Liver (tissue), 9 donors: ENCODE data around the gene PARL. TPM values are rescaled to one million over a fixed set of nuclear protein-coding genes. Genes with fewer than 3 reads are reported as not detected.

ENCODE experiments used
- DNase-seq: peaks from one replicate; pipeline ENCODE4 v3.0.0-alpha.2; 2017; ENCODE audit warnings: low spot score
- H3K27ac ChIP-seq, 2 donors: one replicate each; pipeline ENCODE4 v1.7.0; 2013; ENCODE audit warnings: inconsistent platforms in 2 of 2, low read length in 2 of 2, control low read depth in 1 of 2, low read depth in 1 of 2, mild to moderate bottlenecking in 1 of 2
- H3K27me3 ChIP-seq, 4 donors: one replicate each; pipeline versions ENCODE4 v1.6.1 to v1.7.0; 2013; ENCODE audit warnings: low read length in 3 of 4, inconsistent platforms in 1 of 4, mild to moderate bottlenecking in 1 of 4, moderate library complexity in 1 of 4; ENCODE audit not compliant: control insufficient read depth in 4 of 4, insufficient read depth in 4 of 4
- H3K36me3 ChIP-seq, 4 donors: one replicate each; pipeline versions ENCODE4 v1.6.1 to v1.7.0; 2013; ENCODE audit warnings: low read length in 3 of 4, mild to moderate bottlenecking in 3 of 4, low read depth in 1 of 4, moderate library complexity in 1 of 4; ENCODE audit not compliant: control insufficient read depth in 4 of 4, insufficient read depth in 3 of 4
- H3K4me1 ChIP-seq, 4 donors: one replicate each; pipeline versions ENCODE4 v1.6.1 to v1.7.0; 2013; ENCODE audit warnings: low read length in 3 of 4, mild to moderate bottlenecking in 3 of 4, moderate library complexity in 1 of 4; ENCODE audit not compliant: control insufficient read depth in 4 of 4, insufficient read depth in 4 of 4
- H3K4me3 ChIP-seq, 3 donors: one replicate each; pipeline versions ENCODE4 v1.6.1 to v1.7.0; 2013; ENCODE audit warnings: low read length in 3 of 3, control low read depth in 1 of 3, low read depth in 1 of 3, mild to moderate bottlenecking in 1 of 3
- H3K9ac ChIP-seq, 2 donors: one replicate each; pipeline ENCODE4 v1.7.0; 2013; ENCODE audit warnings: low read length in 2 of 2, mild to moderate bottlenecking in 2 of 2, moderate library complexity in 2 of 2, control low read depth in 1 of 2, low read depth in 1 of 2
- H3K9me3 ChIP-seq, 4 donors: one replicate each; pipeline versions ENCODE4 v1.6.1 to v1.7.0; 2013; ENCODE audit warnings: low read length in 3 of 4; ENCODE audit not compliant: control insufficient read depth in 4 of 4
- FOXA2 ChIP-seq: IDR thresholded peaks from 2 replicates; pipeline ENCODE4 v1.6.1; 2016; ENCODE audit warnings: antibody characterized with exemption
- GABPA ChIP-seq, 2 donors: IDR thresholded peaks in 1 of 2; conservative IDR thresholded peaks in 1 of 2; 2 replicates each; pipeline ENCODE4 v1.6.1; 2016; ENCODE audit warnings: antibody characterized with exemption in 2 of 2, mild to moderate bottlenecking in 1 of 2, moderate library complexity in 1 of 2
- HNF4A ChIP-seq, 2 donors: conservative IDR thresholded peaks; 2 replicates each; pipeline ENCODE4 v1.6.1; 2016; ENCODE audit warnings: antibody characterized with exemption in 2 of 2, mild to moderate bottlenecking in 2 of 2
- HNF4G ChIP-seq: IDR thresholded peaks from 2 replicates; pipeline ENCODE4 v1.6.1; 2016; ENCODE audit warnings: antibody characterized with exemption
- JUND ChIP-seq, 2 donors: IDR thresholded peaks; 2 replicates each; pipeline ENCODE4 v1.6.1; 2016; ENCODE audit warnings: antibody characterized with exemption in 2 of 2
- NR2F2 ChIP-seq: IDR thresholded peaks from 2 replicates; pipeline ENCODE4 v1.6.1; 2016; ENCODE audit warnings: antibody characterized with exemption
- RAD21 ChIP-seq, 2 donors: IDR thresholded peaks; 2 replicates each; pipeline ENCODE4 v1.6.1; 2016; ENCODE audit warnings: antibody characterized with exemption in 2 of 2, mild to moderate bottlenecking in 2 of 2
- RXRA ChIP-seq, 2 donors: IDR thresholded peaks; 2 replicates each; pipeline ENCODE4 v1.6.1; 2017 to 2018; ENCODE audit warnings: antibody characterized with exemption in 2 of 2, mild to moderate bottlenecking in 1 of 2
- SP1 ChIP-seq: IDR thresholded peaks from 2 replicates; pipeline ENCODE4 v1.6.1; 2018; ENCODE audit warnings: antibody characterized with exemption, mild to moderate bottlenecking
- WGBS: extraction: QIAGEN DNeasy Blood & Tissue Kit; methylation state at CpG from one replicate; pipeline ENCODE4 v1.1.7; 2013; 5-methylcytosine and 5-hydroxymethylcytosine counted together
- polyA plus RNA-seq, 2 donors: library from polyadenylated mRNA; stranded (reverse) in 1 of 2; unstranded in 1 of 2; fragments of 200-250 nt in 1 of 2; fragments of >200 nt in 1 of 2; fragmentation: Nextera tagmentation in 1 of 2; extraction: Ambion mirVana in 1 of 2; gene quantifications; one replicate each; pipeline versions ENCODE4 v1.2.1 to v1.2.3, GENCODE V29; 2013 to 2015
- total RNA-seq, 2 donors: library from RNA; depleted of rRNA; stranded (reverse); fragments of >200 nt; gene quantifications; one replicate each; pipeline ENCODE4 v1.2.3, GENCODE V29; 2014
- TF ChIP-seq, protein P1 (sequence below): fragments of 150-350 bp; IDR thresholded peaks from 2 replicates; pipeline ENCODE4 v1.5.1; 2017; ENCODE audit warnings: improper control_type of control experiment, low read depth, low read length; ENCODE audit not compliant: missing input control
- TF ChIP-seq, protein P2 (sequence below): IDR thresholded peaks from 2 replicates; pipeline ENCODE4 v1.6.1; 2016; ENCODE audit warnings: antibody characterized with exemption
- TF ChIP-seq, protein P3 (sequence below): IDR thresholded peaks from 2 replicates; pipeline ENCODE4 v1.6.1; 2016; ENCODE audit warnings: antibody characterized with exemption
- TF ChIP-seq, protein P4 (sequence below): IDR thresholded peaks from 2 replicates; pipeline ENCODE4 v1.6.1; 2016; ENCODE audit warnings: antibody characterized with exemption
- donor health status: healthy.
- donor health status: healthy.
- donor health status: healthy.
- donor health status: healthy.
- donor health status: healthy.

The PARL gene
- total and polyA plus RNA-seq, 4 donors, result 16.1 to 32.7 (median 22.1) TPM

DNA sequence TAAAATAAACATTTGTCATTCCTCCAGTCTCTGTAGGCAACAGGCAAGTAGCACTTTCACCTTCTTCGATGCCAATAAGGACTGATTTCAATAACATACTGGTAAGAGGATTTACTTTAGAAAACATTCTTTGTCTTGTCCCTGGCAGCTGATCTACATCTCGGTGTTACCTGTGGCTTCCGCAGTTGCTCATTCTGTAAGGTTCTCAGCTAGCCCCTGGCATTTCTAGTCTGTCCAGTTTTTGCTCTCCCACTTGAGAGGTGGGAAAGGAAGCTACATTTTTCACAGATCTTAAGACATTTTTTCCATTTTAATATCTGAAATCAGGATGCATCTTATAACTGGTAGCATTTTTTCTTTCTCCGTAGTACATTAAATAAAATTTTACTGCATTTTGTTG is 39.6 kb downstream of the PARL start:
- no peak for DNase-seq
- 97% methylated on average over 4 of the region's 4 CpGs for WGBS
- Histone ChIP-seq H3K36me3 (peaks cover 5 to 51% (median 40%) of the 10 kb centered on the region in 4 donors), H3K9ac (no peak overlapping the region), H3K27me3 (no peaks in the 10 kb centered on the region), H3K4me1 (no peaks in the 10 kb centered on the region), H3K9me3 (no peaks in the 10 kb centered on the region), H3K4me3 (no peak overlapping the region), H3K27ac (no peak overlapping the region)
- TF ChIP-seq, protein P1, sequence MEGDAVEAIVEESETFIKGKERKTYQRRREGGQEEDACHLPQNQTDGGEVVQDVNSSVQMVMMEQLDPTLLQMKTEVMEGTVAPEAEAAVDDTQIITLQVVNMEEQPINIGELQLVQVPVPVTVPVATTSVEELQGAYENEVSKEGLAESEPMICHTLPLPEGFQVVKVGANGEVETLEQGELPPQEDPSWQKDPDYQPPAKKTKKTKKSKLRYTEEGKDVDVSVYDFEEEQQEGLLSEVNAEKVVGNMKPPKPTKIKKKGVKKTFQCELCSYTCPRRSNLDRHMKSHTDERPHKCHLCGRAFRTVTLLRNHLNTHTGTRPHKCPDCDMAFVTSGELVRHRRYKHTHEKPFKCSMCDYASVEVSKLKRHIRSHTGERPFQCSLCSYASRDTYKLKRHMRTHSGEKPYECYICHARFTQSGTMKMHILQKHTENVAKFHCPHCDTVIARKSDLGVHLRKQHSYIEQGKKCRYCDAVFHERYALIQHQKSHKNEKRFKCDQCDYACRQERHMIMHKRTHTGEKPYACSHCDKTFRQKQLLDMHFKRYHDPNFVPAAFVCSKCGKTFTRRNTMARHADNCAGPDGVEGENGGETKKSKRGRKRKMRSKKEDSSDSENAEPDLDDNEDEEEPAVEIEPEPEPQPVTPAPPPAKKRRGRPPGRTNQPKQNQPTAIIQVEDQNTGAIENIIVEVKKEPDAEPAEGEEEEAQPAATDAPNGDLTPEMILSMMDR, result no peak
- TF ChIP-seq RXRA (IDR thresholded peaks at IDR 0.05), result no peak
- TF ChIP-seq, protein P2, sequence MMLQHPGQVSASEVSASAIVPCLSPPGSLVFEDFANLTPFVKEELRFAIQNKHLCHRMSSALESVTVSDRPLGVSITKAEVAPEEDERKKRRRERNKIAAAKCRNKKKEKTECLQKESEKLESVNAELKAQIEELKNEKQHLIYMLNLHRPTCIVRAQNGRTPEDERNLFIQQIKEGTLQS, result no peak
- TF ChIP-seq, protein P3, sequence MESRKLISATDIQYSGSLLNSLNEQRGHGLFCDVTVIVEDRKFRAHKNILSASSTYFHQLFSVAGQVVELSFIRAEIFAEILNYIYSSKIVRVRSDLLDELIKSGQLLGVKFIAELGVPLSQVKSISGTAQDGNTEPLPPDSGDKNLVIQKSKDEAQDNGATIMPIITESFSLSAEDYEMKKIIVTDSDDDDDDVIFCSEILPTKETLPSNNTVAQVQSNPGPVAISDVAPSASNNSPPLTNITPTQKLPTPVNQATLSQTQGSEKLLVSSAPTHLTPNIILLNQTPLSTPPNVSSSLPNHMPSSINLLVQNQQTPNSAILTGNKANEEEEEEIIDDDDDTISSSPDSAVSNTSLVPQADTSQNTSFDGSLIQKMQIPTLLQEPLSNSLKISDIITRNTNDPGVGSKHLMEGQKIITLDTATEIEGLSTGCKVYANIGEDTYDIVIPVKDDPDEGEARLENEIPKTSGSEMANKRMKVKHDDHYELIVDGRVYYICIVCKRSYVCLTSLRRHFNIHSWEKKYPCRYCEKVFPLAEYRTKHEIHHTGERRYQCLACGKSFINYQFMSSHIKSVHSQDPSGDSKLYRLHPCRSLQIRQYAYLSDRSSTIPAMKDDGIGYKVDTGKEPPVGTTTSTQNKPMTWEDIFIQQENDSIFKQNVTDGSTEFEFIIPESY, result no peak
- no peak for TF ChIP-seq FOXA2
- no peak for TF ChIP-seq HNF4G
- TF ChIP-seq JUND (IDR thresholded peaks at IDR 0.05), result no peak
- no peak for TF ChIP-seq NR2F2
- TF ChIP-seq SP1, result no peak
- TF ChIP-seq, protein P4, sequence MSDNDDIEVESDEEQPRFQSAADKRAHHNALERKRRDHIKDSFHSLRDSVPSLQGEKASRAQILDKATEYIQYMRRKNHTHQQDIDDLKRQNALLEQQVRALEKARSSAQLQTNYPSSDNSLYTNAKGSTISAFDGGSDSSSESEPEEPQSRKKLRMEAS, result no peak
- no peak for TF ChIP-seq HNF4A (conservative IDR thresholded peaks at IDR 0.05)

DNA sequence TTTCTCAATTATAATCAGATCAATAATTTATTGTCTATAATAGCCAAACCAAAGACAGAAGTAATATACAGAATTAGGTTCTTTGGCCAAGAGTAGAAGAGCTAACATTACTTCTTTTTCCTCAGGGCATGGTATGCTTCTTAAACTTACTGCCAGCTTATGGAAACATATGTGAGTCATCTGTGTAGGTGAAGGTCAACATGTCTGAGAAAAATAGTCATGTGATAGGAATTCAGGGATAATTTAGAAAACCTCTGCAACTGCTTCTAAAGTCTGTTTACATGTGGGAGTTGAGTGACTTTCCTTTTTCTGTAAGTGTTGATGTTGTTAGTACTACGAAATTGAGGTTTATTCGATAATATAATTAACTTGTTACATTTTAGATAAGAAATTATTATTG is 40.1 kb downstream of the PARL start:
- Histone ChIP-seq H3K9ac (no peak overlapping the region), H3K9me3 (no peaks in the 10 kb centered on the region)
- 93% methylated on average over 2 of the region's 2 CpGs for WGBS

More for the DNA sequence above, 40.1 kb downstream of the PARL start:
- peaks cover 6 to 55% (median 41%) of the 10 kb centered on the region in 4 donors for H3K36me3 ChIP-seq
- H3K4me3 ChIP-seq, result no peak overlapping the region
- no peak overlapping the region for H3K27ac ChIP-seq
- no peaks in the 10 kb centered on the region for H3K4me1 ChIP-seq
- DNase-seq, result no peak
- H3K27me3 ChIP-seq, result no peaks in the 10 kb centered on the region
- TF ChIP-seq SP1, result no peak
- no peak for TF ChIP-seq GABPA (IDR thresholded peaks at IDR 0.05 in 1 of 2, conservative IDR thresholded peaks at IDR 0.05 in 1 of 2)
- no peak for TF ChIP-seq HNF4A (conservative IDR thresholded peaks at IDR 0.05)
- no peak for TF ChIP-seq RAD21 (IDR thresholded peaks at IDR 0.05)
- TF ChIP-seq, protein P4, result no peak
- no peak for TF ChIP-seq RXRA (IDR thresholded peaks at IDR 0.05)
- no peak for TF ChIP-seq FOXA2
- no peak for TF ChIP-seq NR2F2
- TF ChIP-seq, protein P3, result no peak
